H1 (cell line): ENCODE results near the gene ZMIZ1. TPM values are rescaled to one million over a fixed set of nuclear protein-coding genes. Genes with fewer than 3 reads are reported as not detected.

Experiments used
- CTCF ChIA-PET: fragments of 300-600 bp; sonication (Branson Sonifier 250); formaldehyde crosslinking; loops from one replicate; lab custom pipeline; 2021; ENCODE audit not compliant: partially characterized antibody; lab: Charles Lee
- POLR2A ChIA-PET: fragments of 300-600 bp; sonication (Branson Sonifier 250); formaldehyde crosslinking; loops from one replicate; lab custom pipeline; 2021; ENCODE audit warnings: inconsistent platforms; ENCODE audit not compliant: partially characterized antibody; lab: Charles Lee
- DNase-seq, 2 experiments: peaks; one replicate each; pipeline versions ENCODE4 v3.0.0 to v3.0.0-alpha.2; 2010 to 2022; ENCODE audit warnings: low spot score in 2 of 2, low read depth in 1 of 2, mixed read lengths in 1 of 2
- FAIRE-seq: peaks from 2 replicates; lab custom pipeline; 2011; peaks lifted over from hg19 to GRCh38; lab: Jason Lieb, UNC
- H2AFZ ChIP-seq: 2 replicates; pipeline ENCODE4 v1.8.1; 2012; ENCODE audit warnings: low read length, inconsistent platforms
- H2AK5ac ChIP-seq: 2 replicates; pipeline ENCODE4 v1.6.1; 2013; ENCODE audit warnings: low read depth, low read length
- H2BK120ac ChIP-seq: replicated peaks from 2 replicates; pipeline ENCODE3; 2013; ENCODE audit warnings: low read depth, low read length, inconsistent platforms
- H2BK12ac ChIP-seq: 2 replicates; pipeline ENCODE4 v1.6.1; 2013; ENCODE audit warnings: low read depth, low read length
- H2BK15ac ChIP-seq: 2 replicates; pipeline ENCODE4 v1.6.1; 2013; ENCODE audit warnings: low read length
- H2BK20ac ChIP-seq: 2 replicates; pipeline ENCODE4 v1.6.1; 2013; ENCODE audit warnings: low read length
- H2BK5ac ChIP-seq: 2 replicates; pipeline ENCODE4 v1.6.1; 2013; ENCODE audit warnings: low read depth, low read length
- H3K14ac ChIP-seq: 2 replicates; pipeline ENCODE4 v1.6.1; 2013; ENCODE audit warnings: inconsistent platforms; ENCODE audit not compliant: insufficient read length
- H3K18ac ChIP-seq: 2 replicates; pipeline ENCODE4 v1.6.1; 2013; ENCODE audit warnings: low read length; ENCODE audit errors: extremely low read depth
- H3K23ac ChIP-seq: 2 replicates; pipeline ENCODE4 v1.6.1; 2013; ENCODE audit warnings: inconsistent platforms; ENCODE audit not compliant: insufficient read length
- H3K23me2 ChIP-seq: 2 replicates; pipeline ENCODE4 v1.6.1; 2013; ENCODE audit warnings: low read depth, low read length
- H3K27ac ChIP-seq: 2 replicates; pipeline ENCODE4 v1.6.1; 2011; ENCODE audit warnings: low read depth, low read length, inconsistent platforms
- H3K27me3 ChIP-seq, 4 experiments: replicated peaks in 1 of 4; 1 replicate in 1 of 4; 2 replicates in 3 of 4; pipeline versions ENCODE4 v1.6.1 to v1.8.1; 2011 to 2013; ENCODE audit warnings: low read length in 3 of 4, mild to moderate bottlenecking in 3 of 4, inconsistent platforms in 2 of 4, mixed read lengths in 2 of 4, moderate library complexity in 1 of 4; ENCODE audit not compliant: control insufficient read depth in 3 of 4, insufficient read depth in 3 of 4; ENCODE audit errors: extremely low read depth in 1 of 4
- H3K36me3 ChIP-seq, 4 experiments: 2 replicates each; pipeline versions ENCODE4 v1.6.1 to v1.8.1; 2011 to 2013; ENCODE audit warnings: mild to moderate bottlenecking in 4 of 4, low read length in 3 of 4, moderate library complexity in 2 of 4, control low read depth in 1 of 4, inconsistent platforms in 1 of 4; ENCODE audit not compliant: insufficient read depth in 4 of 4, control insufficient read depth in 2 of 4
- H3K4ac ChIP-seq: replicated peaks from 2 replicates; pipeline ENCODE3; 2013; ENCODE audit warnings: low read length, low read depth, mixed read lengths, inconsistent platforms; ENCODE audit not compliant: insufficient read length
- H3K4me1 ChIP-seq, 4 experiments: replicated peaks in 1 of 4; 1 replicate in 1 of 4; 2 replicates in 3 of 4; pipeline versions ENCODE4 v1.6.1 to v1.8.1; 2011 to 2013; ENCODE audit warnings: low read length in 3 of 4, inconsistent platforms in 2 of 4, mixed read lengths in 1 of 4; ENCODE audit not compliant: insufficient read depth in 4 of 4, control insufficient read depth in 3 of 4
- H3K4me2 ChIP-seq, 2 experiments: 2 replicates each; pipeline versions ENCODE4 v1.6.1 to v1.8.1; 2011 to 2013; ENCODE audit warnings: low read depth in 2 of 2, low read length in 2 of 2, control low read depth in 1 of 2, inconsistent platforms in 1 of 2, mild to moderate bottlenecking in 1 of 2; ENCODE audit not compliant: insufficient read depth in 1 of 2
- H3K4me3 ChIP-seq, 4 experiments: fragments of 200-600, 300-600 bp in 1 of 4; sonication (generic), shearing (Covaris generic), sonication (Bioruptor Twin) in 1 of 4; 2 replicates each; pipeline versions ENCODE4 v1.5.1 to v1.8.1; 2011 to 2016; ENCODE audit warnings: low read length in 4 of 4, low read depth in 3 of 4, control low read depth in 2 of 4, inconsistent platforms in 2 of 4, mild to moderate bottlenecking in 2 of 4, mixed read lengths in 1 of 4, moderate library complexity in 1 of 4; ENCODE audit not compliant: insufficient read depth in 2 of 4; ENCODE audit errors: extremely low read depth in 1 of 4
- H3K56ac ChIP-seq: replicated peaks from 2 replicates; pipeline ENCODE3; 2013; ENCODE audit warnings: low read depth, mild to moderate bottlenecking, mixed read lengths, low read length, inconsistent platforms; ENCODE audit not compliant: insufficient read length
- H3K79me1 ChIP-seq: 2 replicates; pipeline ENCODE4 v1.6.1; 2013; ENCODE audit warnings: low read depth, low read length, control low read depth
- H3K79me2 ChIP-seq, 2 experiments: 2 replicates each; pipeline versions ENCODE4 v1.6.1 to v1.8.1; 2012 to 2013; ENCODE audit warnings: low read length in 2 of 2, mild to moderate bottlenecking in 2 of 2, inconsistent platforms in 1 of 2; ENCODE audit not compliant: insufficient read depth in 2 of 2, control insufficient read depth in 1 of 2
- H3K9ac ChIP-seq, 4 experiments: replicated peaks in 1 of 4; 1 replicate in 1 of 4; 2 replicates in 3 of 4; pipeline versions ENCODE4 v1.6.1 to v1.8.1; 2011 to 2013; ENCODE audit warnings: low read depth in 3 of 4, low read length in 3 of 4, control low read depth in 2 of 4, mild to moderate bottlenecking in 2 of 4, moderate library complexity in 2 of 4, inconsistent platforms in 1 of 4; ENCODE audit errors: extremely low read depth in 1 of 4
- H3K9me3 ChIP-seq, 2 experiments: 2 replicates each; pipeline versions ENCODE4 v1.6.1 to v1.8.1; 2012 to 2013; ENCODE audit warnings: mild to moderate bottlenecking in 2 of 2, moderate library complexity in 2 of 2, control low read depth in 1 of 2, inconsistent platforms in 1 of 2, low read depth in 1 of 2, low read length in 1 of 2, mixed read lengths in 1 of 2; ENCODE audit not compliant: insufficient read depth in 2 of 2
- H4K20me1 ChIP-seq, 2 experiments: replicated peaks in 1 of 2; 2 replicates each; pipeline versions ENCODE3 to v1.8.1; 2011 to 2013; ENCODE audit warnings: inconsistent platforms in 2 of 2, low read length in 2 of 2, mild to moderate bottlenecking in 1 of 2; ENCODE audit not compliant: insufficient read depth in 2 of 2, control insufficient read depth in 1 of 2
- H4K5ac ChIP-seq: 2 replicates; pipeline ENCODE4 v1.6.1; 2013; ENCODE audit warnings: low read length, low read depth, mixed read lengths, inconsistent platforms; ENCODE audit not compliant: insufficient read length
- H4K8ac ChIP-seq: 2 replicates; pipeline ENCODE4 v1.8.0; 2013; ENCODE audit warnings: mild to moderate bottlenecking, moderate library complexity, low read length, inconsistent platforms; ENCODE audit not compliant: insufficient read depth; ENCODE audit errors: extremely low read depth
- H4K91ac ChIP-seq: replicated peaks from 2 replicates; pipeline ENCODE3; 2013; ENCODE audit warnings: low read length, mixed read lengths, inconsistent platforms; ENCODE audit not compliant: insufficient read length
- CBX5 ChIP-seq: fragments of 300-800, 300-1000 bp; sonication (generic); IDR thresholded peaks from 2 replicates; pipeline ENCODE4 v1.7.1; 2016; ENCODE audit warnings: antibody characterized with exemption, low read length, low read depth
- CHD2 ChIP-seq: IDR thresholded peaks from 2 replicates; pipeline ENCODE4 v1.6.1; 2012; ENCODE audit warnings: low read length, improper control_type of control experiment
- GTF2F1 ChIP-seq: IDR thresholded peaks from 2 replicates; pipeline ENCODE4 v1.6.1; 2012; ENCODE audit warnings: low read depth, low read length, improper control_type of control experiment, borderline replicate concordance
- HDAC2 ChIP-seq, 2 experiments: fragments of 300-600 bp in 1 of 2; sonication (generic) in 1 of 2; IDR thresholded peaks; 2 replicates each; pipeline ENCODE4 v1.6.1; 2011 to 2012; ENCODE audit warnings: low read depth in 2 of 2, low read length in 2 of 2, mild to moderate bottlenecking in 2 of 2, moderate library complexity in 2 of 2, borderline replicate concordance in 1 of 2, inconsistent platforms in 1 of 2
- HDAC6 ChIP-seq: IDR thresholded peaks from one replicate; pipeline ENCODE4 v1.7.1; 2012; ENCODE audit warnings: low read depth, mild to moderate bottlenecking, inconsistent platforms, low read length, moderate library complexity
- KDM4A ChIP-seq: IDR thresholded peaks from one replicate; pipeline ENCODE4 v1.7.1; 2012; ENCODE audit warnings: low read depth, mild to moderate bottlenecking, moderate library complexity, low read length, inconsistent platforms; ENCODE audit not compliant: severe bottlenecking
- KDM5A ChIP-seq: fragments of 200-600 bp; IDR thresholded peaks from 2 replicates; pipeline ENCODE4 v1.7.1; 2012; ENCODE audit warnings: mild to moderate bottlenecking, low read length, inconsistent platforms, mixed read lengths
- POU5F1 ChIP-seq: IDR thresholded peaks from 2 replicates; pipeline ENCODE4 v1.6.1; 2011; ENCODE audit warnings: low read depth, mild to moderate bottlenecking, low read length, moderate library complexity
- RAD21 ChIP-seq, 2 experiments: IDR thresholded peaks in 1 of 2; conservative IDR thresholded peaks in 1 of 2; 2 replicates each; pipeline ENCODE4 v1.6.1; 2011; ENCODE audit warnings: low read depth in 2 of 2, low read length in 2 of 2, improper control_type of control experiment in 1 of 2, inconsistent platforms in 1 of 2, mild to moderate bottlenecking in 1 of 2, moderate library complexity in 1 of 2
- YY1 ChIP-seq: IDR thresholded peaks from 2 replicates; pipeline ENCODE4 v1.6.1; 2011; ENCODE audit warnings: low read depth, mild to moderate bottlenecking, low read length
- whole genome bisulfite sequencing, 2 experiments: shearing (Covaris generic) in 1 of 2; methylation state at CpG; one replicate each; pipeline versions ENCODE4 v1.1.6 to v1.1.7; 2013 to 2015; ENCODE audit warnings: low lambda C conversion rate in 2 of 2, mixed read lengths in 2 of 2, inconsistent platforms in 1 of 2, low coverage in 1 of 2, missing lambda C conversion rate in 1 of 2; ENCODE audit not compliant: insufficient replicate concordance in 2 of 2, insufficient coverage in 1 of 2, insufficient read length in 1 of 2; ENCODE audit errors: extremely low coverage in 1 of 2, missing lambda C conversion rate in 1 of 2; 5-methylcytosine and 5-hydroxymethylcytosine counted together
- polyA plus RNA-seq, 7 experiments: library from polyadenylated mRNA; depleted of rRNA in 3 of 7; stranded (reverse) in 5 of 7; unstranded in 2 of 7; fragments of >200 nt in 5 of 7; fragments of 200-250 nt in 2 of 7; gene quantifications; 1 replicate in 5 of 7; 2 replicates in 1 of 7; 4 replicates in 1 of 7; pipeline versions ENCODE4 v1.2.1 to v1.2.3, GENCODE V29; 2011 to 2013; ENCODE audit warnings: missing spikeins in 2 of 7, mixed read lengths in 2 of 7
- total RNA-seq: library from RNA; stranded (reverse); fragmentation: NEBNext Ultra II Directional; extraction: Animal tissue kit (Norgen Biotek cat#: 25700); gene quantifications from 2 replicates; pipeline ENCODE4 v1.2.1, GENCODE V29; 2021
- TF ChIP-seq, protein P1 (sequence below), 3 experiments: IDR thresholded peaks; 1 replicate in 2 of 3; 2 replicates in 1 of 3; pipeline versions ENCODE4 v1.5.1 to v1.6.1; 2011; ENCODE audit warnings: low read length in 3 of 3, mild to moderate bottlenecking in 3 of 3, inconsistent platforms in 2 of 3, low read depth in 1 of 3, moderate library complexity in 1 of 3; ENCODE audit not compliant: insufficient read depth in 1 of 3; ENCODE audit errors: control extremely low read depth in 1 of 3

The ZMIZ1 gene
- total and polyA plus RNA-seq, 2 of the 8 experiments (the other 6 are each of a cell fraction or from before 2014, with no cell fraction given): 8.1 to 28.0 TPM

- Histone ChIP-seq H4K8ac (no peak overlapping the region), H3K23ac (no peak overlapping the region), H3K79me1 (no peaks in the 10 kb centered on the region; the same call in 1 of the 2 replicates), H3K14ac (no peak overlapping the region), H3K23me2 (no peaks in the 10 kb centered on the region; the same call in 1 of the 2 replicates), H3K18ac (no peak overlapping the region), H4K20me1 (peaks cover 8 to 15% of the 10 kb centered on the region in 2 experiments), H3K36me3 (peaks cover 0 to 2% (median 0%) of the 10 kb centered on the region in 4 experiments; a peak in 4 of 8 replicates), H2BK5ac (no peak overlapping the region), H2AFZ (no peak overlapping the region), H2BK120ac (no peak overlapping the region), H2BK12ac (no peak overlapping the region), H3K4me3 (no peak overlapping the region), H3K27ac (no peak overlapping the region), H3K4me2 (no peak overlapping the region), H3K9me3 (no peaks in the 10 kb centered on the region), H3K79me2 (no peaks in the 10 kb centered on the region; a peak in 1 of 4 replicates), H3K56ac (no peak overlapping the region), H2BK15ac (no peak overlapping the region), H2BK20ac (no peak overlapping the region), H2AK5ac (no peak overlapping the region), H3K4me1 (peaks cover 8 to 31% (median 22%) of the 10 kb centered on the region in 4 experiments), H3K27me3 (no peaks in the 10 kb centered on the region; a peak in 1 of 7 replicates), H4K5ac (no peak overlapping the region), H3K4ac (no peak overlapping the region), H4K91ac (no peak overlapping the region), H3K9ac (no peak overlapping the region)
- FAIRE-seq (no peak), DNase-seq (no peak)
- ChIA-PET CTCF (interaction anchor here (0.6 to 32.0 kb wide), 10 partner anchors 9 to 345 kb away, joined by 3 to 396 read pairs (median 4); no protein-coding TSS in a partner anchor), POLR2A (interaction anchor here (1.1 kb wide), 1 partner anchor 26 kb away, joined by 4 read pairs; no protein-coding TSS in a partner anchor)
- 91% methylated on average over 5 of the region's 5 CpGs; no CpG with 5 or more reads in 1 of the 2 experiments for WGBS, 2 experiments
- TF ChIP-seq CBX5 (no peak), POU5F1 (no peak), YY1 (no peak), HDAC6 (no peak), RAD21 (IDR thresholded peaks at IDR 0.05 in 1 of 2, conservative IDR thresholded peaks at IDR 0.05 in 1 of 2; ENCODE audit: low read depth in 2 of 2, low read length in 2 of 2) (no peak), KDM5A (no peak), HDAC2 (IDR thresholded peaks at IDR 0.05; ENCODE audit: borderline replicate concordance in 1 of 2, low read depth in 2 of 2, low read length in 2 of 2) (no peak), GTF2F1 (no peak), CHD2 (no peak), KDM4A (no peak)
- TF ChIP-seq, protein P1, sequence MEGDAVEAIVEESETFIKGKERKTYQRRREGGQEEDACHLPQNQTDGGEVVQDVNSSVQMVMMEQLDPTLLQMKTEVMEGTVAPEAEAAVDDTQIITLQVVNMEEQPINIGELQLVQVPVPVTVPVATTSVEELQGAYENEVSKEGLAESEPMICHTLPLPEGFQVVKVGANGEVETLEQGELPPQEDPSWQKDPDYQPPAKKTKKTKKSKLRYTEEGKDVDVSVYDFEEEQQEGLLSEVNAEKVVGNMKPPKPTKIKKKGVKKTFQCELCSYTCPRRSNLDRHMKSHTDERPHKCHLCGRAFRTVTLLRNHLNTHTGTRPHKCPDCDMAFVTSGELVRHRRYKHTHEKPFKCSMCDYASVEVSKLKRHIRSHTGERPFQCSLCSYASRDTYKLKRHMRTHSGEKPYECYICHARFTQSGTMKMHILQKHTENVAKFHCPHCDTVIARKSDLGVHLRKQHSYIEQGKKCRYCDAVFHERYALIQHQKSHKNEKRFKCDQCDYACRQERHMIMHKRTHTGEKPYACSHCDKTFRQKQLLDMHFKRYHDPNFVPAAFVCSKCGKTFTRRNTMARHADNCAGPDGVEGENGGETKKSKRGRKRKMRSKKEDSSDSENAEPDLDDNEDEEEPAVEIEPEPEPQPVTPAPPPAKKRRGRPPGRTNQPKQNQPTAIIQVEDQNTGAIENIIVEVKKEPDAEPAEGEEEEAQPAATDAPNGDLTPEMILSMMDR (IDR thresholded peaks at IDR 0.05; ENCODE audit: control extremely low read depth in 1 of 3, insufficient read depth in 1 of 3, low read depth in 1 of 3, low read length in 3 of 3): no peak
Observed at GRCh38 chr10:79183468-79183865, 114.7 kb downstream of the ZMIZ1 start.
